RWPE2 (cell line): ENCODE measurements around the gene NCAPG.

Experiments
- ATAC-seq: fragments of 200-7000 bp; cut with Tn5 transposase; 3 replicates; pipeline ENCODE4 v1.9.1; 2021; ENCODE audit warnings: low read depth
- DNase-seq: peaks from one replicate; pipeline ENCODE4 v3.0.0-alpha.2; 2020; ENCODE audit warnings: low spot score
- H3K27ac ChIP-seq: fragments of 450-650 bp; 2 replicates; pipeline ENCODE4 v1.5.1; 2017; ENCODE audit warnings: mild to moderate bottlenecking; ENCODE audit not compliant: poor library complexity, severe bottlenecking
- H3K27me3 ChIP-seq: fragments of 250-450 bp; sonication (Bioruptor Pico); 2 replicates; pipeline ENCODE4 v1.5.1; 2021; ENCODE audit warnings: mild to moderate bottlenecking, moderate library complexity; ENCODE audit not compliant: insufficient read depth, poor library complexity, severe bottlenecking
- H3K36me3 ChIP-seq: fragments of 250-450 bp; sonication (Bioruptor Pico); 2 replicates; pipeline ENCODE4 v1.5.1; 2020; ENCODE audit warnings: low read depth, mild to moderate bottlenecking, moderate library complexity
- H3K4me1 ChIP-seq: fragments of 250-450 bp; sonication (Bioruptor Pico); 2 replicates; pipeline ENCODE4 v1.5.1; 2021; ENCODE audit warnings: mild to moderate bottlenecking, moderate library complexity; ENCODE audit not compliant: insufficient read depth, poor library complexity, severe bottlenecking
- H3K4me3 ChIP-seq: fragments of 250-450 bp; sonication (Bioruptor Pico); 2 replicates; pipeline ENCODE4 v1.5.1; 2021; ENCODE audit warnings: mild to moderate bottlenecking, moderate library complexity; ENCODE audit not compliant: severe bottlenecking
- H3K9me3 ChIP-seq: fragments of 250-450 bp; sonication (Bioruptor Pico); 2 replicates; pipeline ENCODE4 v1.5.1; 2021; ENCODE audit warnings: mild to moderate bottlenecking, moderate library complexity; ENCODE audit not compliant: severe bottlenecking
- TF ChIP-seq, protein P1 (sequence below): fragments of 450-650 bp; IDR thresholded peaks from one replicate; pipeline ENCODE4 v1.5.1; 2017; ENCODE audit warnings: mild to moderate bottlenecking, moderate library complexity; ENCODE audit not compliant: poor library complexity, severe bottlenecking

Gene NCAPG

GRCh38 chr4:17765514-17766286 lies 45.1 kb upstream of the NCAPG start:
- TF ChIP-seq, protein P1, sequence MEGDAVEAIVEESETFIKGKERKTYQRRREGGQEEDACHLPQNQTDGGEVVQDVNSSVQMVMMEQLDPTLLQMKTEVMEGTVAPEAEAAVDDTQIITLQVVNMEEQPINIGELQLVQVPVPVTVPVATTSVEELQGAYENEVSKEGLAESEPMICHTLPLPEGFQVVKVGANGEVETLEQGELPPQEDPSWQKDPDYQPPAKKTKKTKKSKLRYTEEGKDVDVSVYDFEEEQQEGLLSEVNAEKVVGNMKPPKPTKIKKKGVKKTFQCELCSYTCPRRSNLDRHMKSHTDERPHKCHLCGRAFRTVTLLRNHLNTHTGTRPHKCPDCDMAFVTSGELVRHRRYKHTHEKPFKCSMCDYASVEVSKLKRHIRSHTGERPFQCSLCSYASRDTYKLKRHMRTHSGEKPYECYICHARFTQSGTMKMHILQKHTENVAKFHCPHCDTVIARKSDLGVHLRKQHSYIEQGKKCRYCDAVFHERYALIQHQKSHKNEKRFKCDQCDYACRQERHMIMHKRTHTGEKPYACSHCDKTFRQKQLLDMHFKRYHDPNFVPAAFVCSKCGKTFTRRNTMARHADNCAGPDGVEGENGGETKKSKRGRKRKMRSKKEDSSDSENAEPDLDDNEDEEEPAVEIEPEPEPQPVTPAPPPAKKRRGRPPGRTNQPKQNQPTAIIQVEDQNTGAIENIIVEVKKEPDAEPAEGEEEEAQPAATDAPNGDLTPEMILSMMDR, result no peak
- Histone ChIP-seq H3K36me3 (no peaks in the 10 kb centered on the region), H3K4me1 (no peaks in the 10 kb centered on the region), H3K27me3 (no peaks in the 10 kb centered on the region), H3K9me3 (no peaks in the 10 kb centered on the region), H3K27ac (no peak overlapping the region), H3K4me3 (no peak overlapping the region)
- ATAC-seq (no peak), DNase-seq (no peak)

GRCh38 chr4:17766826-17767458 lies 43.8 kb upstream of the NCAPG start:
- Histone ChIP-seq H3K4me1 (peaks cover 3% of the 10 kb centered on the region), H3K27me3 (no peaks in the 10 kb centered on the region), H3K27ac (no peak overlapping the region), H3K4me3 (no peak overlapping the region), H3K9me3 (no peaks in the 10 kb centered on the region), H3K36me3 (no peaks in the 10 kb centered on the region)
- DNase-seq (no peak), ATAC-seq (no peak)
- TF ChIP-seq, protein P1, result no peak

- no peak overlapping the region for H3K4me3 ChIP-seq
- TF ChIP-seq, protein P1, result no peak
- H3K27me3 ChIP-seq, result no peaks in the 10 kb centered on the region
- H3K36me3 ChIP-seq, result no peaks in the 10 kb centered on the region
- peaks cover 3% of the 10 kb centered on the region for H3K4me1 ChIP-seq
- no peaks in the 10 kb centered on the region for H3K9me3 ChIP-seq
- ATAC-seq, result no peak
- no peak overlapping the region for H3K27ac ChIP-seq
- no peak for DNase-seq
These were observed 41.2 kb upstream of the NCAPG start for GRCh38 chr4:17769406-17770174.

- TF ChIP-seq, protein P1, result no peak
- H3K27ac ChIP-seq, result no peak overlapping the region
- DNase-seq, result no peak
These were observed 39.9 kb upstream of the NCAPG start for GRCh38 chr4:17770845-17771244.

More at GRCh38 chr4:17770845-17771244, 39.9 kb upstream of the NCAPG start:
- Histone ChIP-seq H3K9me3 (no peaks in the 10 kb centered on the region), H3K4me1 (peaks cover 3% of the 10 kb centered on the region), H3K36me3 (no peaks in the 10 kb centered on the region), H3K4me3 (no peak overlapping the region), H3K27me3 (no peaks in the 10 kb centered on the region)
- no peak for ATAC-seq
